Upper lobe of right lung (tissue), 1 donor: Measurements from ENCODE around the gene DNAH2. TPM values are rescaled to one million over a fixed set of nuclear protein-coding genes. Genes with fewer than 3 reads are reported as not detected.

Source experiments
- ATAC-seq: fragments of 200-7000 bp; cut with Tn5 transposase; one replicate; pipeline ENCODE4 v1.9.1; 2020; ENCODE audit warnings: mild to moderate bottlenecking, moderate library complexity
- DNase-seq: peaks from one replicate; pipeline ENCODE4 v3.0.0-alpha.2; 2020
- H3K27ac ChIP-seq: fragments of 200-600 bp; one replicate; pipeline ENCODE4 v1.8.0; 2022
- H3K27me3 ChIP-seq: fragments of 200-600 bp; one replicate; pipeline ENCODE4 v1.8.0; 2022; ENCODE audit warnings: mild to moderate bottlenecking
- H3K36me3 ChIP-seq: fragments of 200-600 bp; one replicate; pipeline ENCODE4 v1.8.0; 2022
- H3K4me1 ChIP-seq: fragments of 200-600 bp; one replicate; pipeline ENCODE4 v1.8.0; 2022
- H3K4me3 ChIP-seq: fragments of 200-600 bp; one replicate; pipeline ENCODE4 v1.8.0; 2022; ENCODE audit warnings: mild to moderate bottlenecking
- H3K9me3 ChIP-seq: fragments of 200-600 bp; one replicate; pipeline ENCODE4 v1.8.0; 2022
- CTCF ChIP-seq: fragments of 200-600 bp; IDR thresholded peaks from one replicate; pipeline ENCODE4 v1.8.0; 2022; ENCODE audit warnings: antibody characterized with exemption
- intact Hi-C: fragments of 100-400 bp; cut with DNase I; formaldehyde crosslinking; loops from one replicate; pipeline ENCODE4 v1.11.0; 2022
- total RNA-seq: library from RNA; stranded (reverse); fragmentation: NEBNext Ultra II Directional; extraction: Animal tissue kit (Norgen Biotek cat#: 25700); gene quantifications from one replicate; pipeline ENCODE4 v1.2.1, GENCODE V29; 2021
- donor health status: DM: no; HTN: yes; CAD: no; lungs with severe emphysema.

Gene DNAH2
- total RNA-seq, 1 donor from 2014 or later, result 0.58 TPM

- no peaks in the 10 kb centered on the region for H3K36me3 ChIP-seq
- H3K4me3 ChIP-seq, result no peak overlapping the region
- no peak overlapping the region for H3K27ac ChIP-seq
- intact Hi-C loops, result no loop called here
- DNase-seq, result no peak
- H3K9me3 ChIP-seq, result no peaks in the 10 kb centered on the region
- H3K4me1 ChIP-seq, result peaks cover 11% of the 10 kb centered on the region
- ATAC-seq, result no peak
- no peak for TF ChIP-seq CTCF
- H3K27me3 ChIP-seq, result no peaks in the 10 kb centered on the region
Observed at GRCh38 chr17:7832431-7832830, 114.9 kb downstream of the DNAH2 start.

GRCh38 chr17:7833011-7833794 is 115.7 kb downstream of the DNAH2 start:
- H3K27ac ChIP-seq, result peak overlapping the region; percentile 99
- no peak for DNase-seq
- intact Hi-C loops, result no loop called here

GRCh38 chr17:7833795-7834541 is 116.4 kb downstream of the DNAH2 start, which contains the start of gene KDM6B:
Gene KDM6B (plus strand): TSS chr17:7834217. CDS start chr17:7845555, 11,338 bp downstream.
- Histone ChIP-seq H3K27ac (peak within 1 kb of the TSS; percentile 99), H3K27me3 (no peaks in the 10 kb centered on the region), H3K4me1 (peaks cover 22% of the 10 kb centered on the region), H3K36me3 (no peaks in the 10 kb centered on the region), H3K4me3 (peak within 1 kb of the TSS; percentile 83), H3K9me3 (no peaks in the 10 kb centered on the region)
- DNase-seq (peak; percentile 96), ATAC-seq (peak; percentile 78)
- intact Hi-C loops, result no loop called here
- no peak for TF ChIP-seq CTCF

More at GRCh38 chr17:7833011-7833794, 115.7 kb downstream of the DNAH2 start:
- ATAC-seq, result no peak
- Histone ChIP-seq H3K27me3 (no peaks in the 10 kb centered on the region), H3K4me3 (peak overlapping the region; percentile 83), H3K9me3 (no peaks in the 10 kb centered on the region), H3K36me3 (no peaks in the 10 kb centered on the region), H3K4me1 (peaks cover 16% of the 10 kb centered on the region)
- TF ChIP-seq CTCF, result no peak

- Histone ChIP-seq H3K9me3 (no peaks in the 10 kb centered on the region), H3K36me3 (no peaks in the 10 kb centered on the region), H3K27me3 (no peaks in the 10 kb centered on the region), H3K27ac (peak overlapping the region; percentile 99), H3K4me1 (peaks cover 28% of the 10 kb centered on the region), H3K4me3 (peak overlapping the region; percentile 83)
- no peak for TF ChIP-seq CTCF
- intact Hi-C loops, result no loop called here
- DNase-seq (peak; percentile 91), ATAC-seq (peak; percentile 34)
Observed at GRCh38 chr17:7834542-7834956, 117.0 kb downstream of the DNAH2 start.

- Histone ChIP-seq H3K9me3 (no peaks in the 10 kb centered on the region), H3K4me1 (peaks cover 34% of the 10 kb centered on the region), H3K36me3 (peaks cover under 1% of the 10 kb centered on the region), H3K4me3 (peak overlapping the region; percentile 83), H3K27ac (peak overlapping the region; percentile 99), H3K27me3 (no peaks in the 10 kb centered on the region)
- DNase-seq, result peak; percentile 98
- TF ChIP-seq CTCF, result peak; percentile 69
- intact Hi-C loops, result no loop called here
- ATAC-seq, result peak; percentile 82
Observed at GRCh38 chr17:7834957-7835813, 117.6 kb downstream of the DNAH2 start.
